NCI-H345 treated with DMSO at 0.1 percent for 48 hours (cell line): ENCODE measurements around the gene OR1C1.
"Not testable (repeated sequence)": the region's sequence is repeated elsewhere in the genome, so short reads cannot be mapped to it uniquely, and the experiment has no call there.

ENCODE experiments used
- DNase-seq: peaks from one replicate; lab custom pipeline; 2025; ENCODE audit not compliant: unreplicated experiment; lab: John Stamatoyannopoulos, UW

The OR1C1 gene

GRCh38 chr1:247760456-247760855 lies at the start of gene OR1C1:
Gene OR1C1 (minus strand): TSS chr1:247760556. CDS start chr1:247758406, 2,150 bp downstream.
- DNase-seq: no peak

GRCh38 chr1:247797518-247797917 lies 37.2 kb upstream of the OR1C1 start:
- no peak for DNase-seq

GRCh38 chr1:247769603-247770002 lies 9.2 kb upstream of the OR1C1 start:
- no peak for DNase-seq

GRCh38 chr1:247754311-247754710 lies 6.0 kb downstream of the OR1C1 start:
- not testable (repeated sequence) for DNase-seq

GRCh38 chr1:247749870-247750269 lies 10.5 kb downstream of the OR1C1 start:
- DNase-seq: no peak

GRCh38 chr1:247748041-247748440 lies 12.3 kb downstream of the OR1C1 start, which contains the start of gene OR14A2:
Gene OR14A2 (minus strand): TSS chr1:247748141.
- no peak for DNase-seq

- no peak for DNase-seq
Measured at GRCh38 chr1:247747616-247748015, 12.7 kb downstream of the OR1C1 start.

- DNase-seq: no peak
Measured at GRCh38 chr1:247746391-247746935, 13.9 kb downstream of the OR1C1 start.

- not testable (repeated sequence) for DNase-seq
Measured at GRCh38 chr1:247742215-247742760, 18.1 kb downstream of the OR1C1 start.

GRCh38 chr1:247741756-247742155 lies 18.6 kb downstream of the OR1C1 start:
- DNase-seq: no peak

GRCh38 chr1:247740721-247741120 lies 19.6 kb downstream of the OR1C1 start:
- no peak for DNase-seq

GRCh38 chr1:247738315-247738714 lies 22.0 kb downstream of the OR1C1 start, which contains the start of gene OR14K1:
Gene OR14K1 (plus strand): TSS chr1:247738615. CDS start chr1:247738615, 0 bp downstream.
- no peak for DNase-seq

GRCh38 chr1:247721222-247721621 lies 39.1 kb downstream of the OR1C1 start:
- DNase-seq: no peak

GRCh38 chr1:247716546-247716945 lies 43.8 kb downstream of the OR1C1 start, which contains the start of gene OR6F1:
Gene OR6F1 (minus strand): TSS chr1:247716646. CDS start chr1:247712755, 3,891 bp downstream.
- DNase-seq: no peak

GRCh38 chr1:247713753-247714152 lies 46.6 kb downstream of the OR1C1 start:
- no peak for DNase-seq

GRCh38 chr1:247710681-247711080 lies 49.7 kb downstream of the OR1C1 start:
- not testable (repeated sequence) for DNase-seq
